Activated CD4-positive, alpha-beta T cell treated with anti-CD3 and anti-CD28 coated beads for 4 hours (primary cell): ENCODE data around the gene KRT13.

Experiments used
- DNase-seq, 2 donors: peaks; one replicate each; pipeline ENCODE4 v3.0.0-alpha.2; 2020

The KRT13 gene

DNA sequence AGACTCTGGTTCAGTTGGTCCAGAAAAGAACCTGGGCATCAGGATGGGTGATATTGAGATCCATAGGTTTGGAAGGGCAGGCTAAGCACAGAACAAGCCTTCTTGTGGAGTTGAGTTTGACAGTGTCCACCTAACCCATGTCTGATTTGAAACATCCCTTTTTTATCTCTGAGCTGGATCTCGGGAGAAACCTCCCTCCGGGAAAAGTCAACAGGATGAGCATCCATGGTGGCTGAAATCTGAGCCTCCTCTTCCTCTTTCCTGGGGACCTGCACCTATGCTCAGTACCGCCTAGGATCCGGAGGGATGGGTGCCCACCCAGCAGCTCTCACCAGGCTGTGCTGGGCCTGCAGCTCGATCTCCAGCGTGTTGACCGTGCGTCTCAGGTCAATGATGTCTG, 41.7 kb downstream of the KRT13 start:
- no peak for DNase-seq

DNA sequence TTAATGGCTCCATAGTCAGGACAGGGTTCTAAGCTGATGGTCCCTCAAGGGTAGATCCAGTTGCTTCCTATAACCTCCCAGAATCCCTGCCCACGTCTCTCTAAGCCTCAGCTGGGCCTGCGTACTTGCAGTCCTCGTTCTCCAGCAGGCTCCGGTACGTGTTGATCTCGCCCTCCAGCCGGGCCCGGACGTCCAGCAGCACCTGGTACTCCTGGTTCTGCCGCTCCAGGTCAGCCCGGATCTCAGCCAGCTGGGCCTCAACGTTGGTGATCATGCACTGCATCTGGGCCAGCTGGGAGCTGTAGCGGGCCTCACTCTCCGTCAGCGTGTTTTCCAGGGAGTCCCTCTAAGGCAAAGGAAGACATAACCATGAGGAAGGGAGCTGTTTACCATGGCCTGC, 42.7 kb downstream of the KRT13 start:
- DNase-seq, result no peak

DNA sequence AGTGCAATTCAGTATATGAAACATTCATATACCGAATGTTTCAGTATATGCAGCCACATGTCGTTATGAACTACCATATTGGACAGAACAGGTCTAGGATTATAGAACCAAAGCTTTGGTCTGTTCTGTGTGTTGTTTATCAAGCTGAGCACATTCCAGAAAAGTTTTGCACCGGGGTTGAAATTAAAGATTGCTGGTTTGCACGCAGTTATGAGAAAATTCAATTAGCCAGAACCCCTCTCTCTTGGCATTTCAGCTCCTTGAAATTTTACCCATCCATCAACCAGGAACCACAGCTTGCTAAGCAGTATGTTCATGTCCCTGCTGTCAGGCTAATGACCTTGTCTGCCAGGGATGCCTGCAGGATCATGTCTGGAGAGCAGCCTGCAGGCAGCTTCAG, 47.7 kb downstream of the KRT13 start:
- no peak for DNase-seq

DNA sequence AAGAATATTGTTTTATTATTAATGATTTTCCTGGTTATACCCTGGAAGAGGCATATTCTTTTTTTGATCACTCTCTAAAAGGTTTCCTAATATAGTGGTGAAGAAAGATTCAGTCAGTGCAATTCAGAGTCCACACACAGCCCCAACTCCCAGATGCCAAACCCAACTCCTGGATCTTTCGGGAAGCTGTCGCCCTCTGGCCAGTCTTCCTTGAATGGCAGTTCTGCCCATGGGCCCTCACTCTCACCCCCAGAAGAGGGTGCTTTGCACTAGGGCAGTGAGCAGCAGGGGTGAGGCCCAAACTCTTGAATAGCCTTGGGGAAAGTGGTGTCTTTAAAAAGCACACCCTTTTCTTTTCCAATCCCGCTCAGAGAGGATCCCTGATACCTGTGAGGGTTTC, 49.2 kb downstream of the KRT13 start:
- no peak for DNase-seq

DNA sequence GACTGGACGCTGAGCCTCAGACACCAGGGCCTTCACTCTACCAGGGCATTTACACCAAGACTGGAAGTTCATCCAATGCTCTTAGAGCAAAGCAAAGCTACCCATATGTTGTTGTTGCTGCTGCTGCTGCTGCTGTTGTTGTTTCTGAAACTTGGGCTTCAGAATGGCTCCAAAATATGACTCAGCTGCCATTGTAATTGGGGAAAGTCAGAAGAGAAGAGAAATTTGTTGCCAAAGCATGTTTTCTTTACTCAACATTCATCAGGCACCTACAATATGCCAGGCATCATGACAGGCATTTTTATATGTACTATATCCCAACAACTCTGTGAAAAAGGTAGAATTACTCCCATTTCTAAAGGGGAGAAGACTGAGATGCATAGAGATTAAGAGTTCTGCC, 50.2 kb downstream of the KRT13 start:
- DNase-seq, result no peak

DNA sequence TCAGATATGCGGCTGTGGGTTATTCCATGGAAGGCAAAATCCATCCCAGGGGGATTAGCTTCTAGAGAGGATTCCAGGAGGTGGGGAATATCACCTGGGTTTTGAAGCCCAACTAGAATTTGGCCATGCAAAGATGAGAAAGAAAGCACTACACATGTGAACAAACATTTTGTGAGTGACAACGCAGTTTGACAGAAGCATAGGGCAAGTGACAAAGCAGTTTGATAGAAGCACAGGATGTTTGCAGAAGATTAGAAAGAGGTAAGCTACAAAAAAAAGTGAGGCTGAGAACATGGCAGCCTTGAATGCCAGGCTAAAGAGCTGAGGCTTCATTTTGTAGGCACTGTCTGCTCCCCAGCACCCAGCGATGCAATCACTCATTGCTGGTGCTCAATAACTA, 52.3 kb downstream of the KRT13 start:
- no peak for DNase-seq

DNA sequence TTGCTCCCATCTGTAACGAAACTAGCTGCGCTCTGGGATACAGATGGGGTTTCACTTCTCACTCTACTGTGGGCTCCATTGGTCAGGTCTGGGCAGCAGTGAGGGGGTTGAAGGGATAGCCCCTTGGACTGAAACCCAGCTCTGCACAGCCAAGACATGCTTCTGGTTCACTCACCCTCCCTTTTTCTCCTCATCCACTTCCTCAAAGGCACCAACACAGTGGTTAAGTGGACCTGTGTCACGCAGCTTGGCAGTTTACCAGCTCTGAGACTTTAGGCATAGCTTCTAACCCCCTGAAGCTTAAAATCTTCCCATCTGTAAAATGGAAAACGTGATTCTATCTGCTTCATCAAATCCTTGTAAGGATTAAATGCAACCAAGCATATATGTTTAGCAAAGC, 53.1 kb downstream of the KRT13 start:
- DNase-seq, result no peak

DNA sequence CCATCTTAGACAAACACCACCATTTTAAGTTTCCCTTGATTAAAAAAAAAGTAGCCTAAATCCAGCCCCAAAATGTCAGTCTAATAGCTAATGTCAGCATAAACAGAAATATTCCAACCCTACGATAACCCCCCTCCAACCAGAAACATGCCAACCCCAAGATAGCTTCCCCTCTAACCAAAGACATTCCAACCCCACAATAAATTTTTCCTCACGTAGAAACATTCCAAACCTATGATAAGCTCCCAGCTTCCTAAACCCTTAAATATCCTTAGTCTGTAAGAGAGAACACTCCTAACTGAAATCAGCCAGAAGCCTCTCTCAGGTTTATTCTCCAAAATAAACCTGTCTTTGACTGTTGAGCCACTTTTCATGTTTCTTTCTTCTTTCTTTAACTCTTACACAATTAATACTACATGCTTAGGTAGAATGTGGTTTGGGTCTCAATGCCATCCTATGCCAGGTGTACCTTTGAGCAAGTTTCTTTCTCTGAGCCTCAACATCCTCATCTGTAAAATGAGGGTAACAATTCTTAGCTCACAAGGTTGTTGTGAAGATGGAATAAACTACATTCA, 54.2 kb downstream of the KRT13 start:
- DNase-seq, result no peak
